K562 (cell line): ENCODE data around the gene BRSK1. TPM values are rescaled to one million over a fixed set of nuclear protein-coding genes. Genes with fewer than 3 reads are reported as not detected.
A peak's percentile ranks its signal among the peaks of the same experiment; 100 is the strongest.

Source experiments
- ATAC-seq: fragments of 200-7000 bp; cut with Tn5 transposase; 3 replicates; pipeline ENCODE4 v1.9.1; 2020; ENCODE audit warnings: moderate library complexity
- BruUV-seq: library from RNA; stranded (reverse); fragments of 400-500 nt; replicated peaks from 2 replicates; lab custom pipeline; 2021; lab: Mats Ljungman, UMichigan
- CTCF ChIA-PET: fragments of 300-600 bp; formaldehyde crosslinking; extraction: SDS; loops from one replicate; lab custom pipeline; 2021; ENCODE audit warnings: low intra/inter-chr PET ratio; lab: Yijun Ruan, JAX
- POLR2A ChIA-PET: fragments of 300-600, 350-650 bp; sonication (Branson Sonifier 250); formaldehyde crosslinking; extraction: SDS; loops from one replicate; lab custom pipeline; 2021; ENCODE audit warnings: antibody characterized with exemption, inconsistent platforms; lab: Yijun Ruan, JAX
- DNase-seq, 4 experiments: peaks; one replicate each; pipeline versions ENCODE4 v3.0.0 to v3.0.0-alpha.2; 2011 to 2018; ENCODE audit warnings: low spot score in 3 of 4, mixed read lengths in 3 of 4; ENCODE audit errors: extremely low read depth in 1 of 4
- FAIRE-seq: peaks from 2 replicates; lab custom pipeline; 2011; peaks lifted over from hg19 to GRCh38; lab: Jason Lieb, UNC
- H2AFZ ChIP-seq: 2 replicates; pipeline ENCODE4 v1.6.0; 2011; ENCODE audit warnings: low read depth, low read length, control low read depth, inconsistent platforms
- H3K27ac ChIP-seq: fragments of 200-600 bp; 3 replicates; pipeline ENCODE4 v1.8.0; 2011; ENCODE audit warnings: low read depth, mild to moderate bottlenecking, control low read depth, inconsistent platforms, low read length, moderate library complexity, mixed read lengths; ENCODE audit errors: extremely low read depth
- H3K27me3 ChIP-seq, 2 experiments: fragments of 300-600 bp in 1 of 2; 2 replicates in 1 of 2; 3 replicates in 1 of 2; pipeline versions ENCODE4 v1.6.0 to v1.8.0; 2011; ENCODE audit warnings: inconsistent platforms in 2 of 2, low read length in 2 of 2, mild to moderate bottlenecking in 1 of 2, mixed read lengths in 1 of 2, moderate library complexity in 1 of 2; ENCODE audit not compliant: control insufficient read depth in 2 of 2, insufficient read depth in 2 of 2
- H3K36me3 ChIP-seq: fragments of 300-600 bp; 3 replicates; pipeline ENCODE4 v1.8.0; 2011; ENCODE audit warnings: mild to moderate bottlenecking, low read length, inconsistent platforms; ENCODE audit not compliant: control insufficient read depth, insufficient read depth
- H3K4me1 ChIP-seq, 2 experiments: fragments of 200-600 bp in 1 of 2; replicated peaks in 1 of 2; 2 replicates in 1 of 2; 3 replicates in 1 of 2; pipeline versions ENCODE4 v1.5.1 to v1.8.0; 2011; ENCODE audit warnings: inconsistent platforms in 2 of 2, low read length in 2 of 2, mild to moderate bottlenecking in 1 of 2, mixed read lengths in 1 of 2, moderate library complexity in 1 of 2; ENCODE audit not compliant: control insufficient read depth in 2 of 2, insufficient read depth in 2 of 2
- H3K4me2 ChIP-seq: 2 replicates; pipeline ENCODE4 v1.6.1; 2011; ENCODE audit warnings: low read length, control low read depth, inconsistent platforms, mixed read lengths; ENCODE audit not compliant: insufficient read depth
- H3K4me3 ChIP-seq: fragments of 200-600 bp; sonication (generic), shearing (Covaris generic); 2 replicates; pipeline ENCODE4 v1.5.1; 2016; ENCODE audit warnings: control low read depth, inconsistent platforms
- H3K79me2 ChIP-seq: fragments of 200-600 bp; 3 replicates; pipeline ENCODE4 v1.8.0; 2011; ENCODE audit warnings: low read length, inconsistent platforms; ENCODE audit not compliant: control insufficient read depth, insufficient read depth
- H3K9ac ChIP-seq, 2 experiments: 2 replicates each; pipeline versions ENCODE4 v1.6.0 to v1.6.1; 2011; ENCODE audit warnings: low read depth in 2 of 2, low read length in 2 of 2, control low read depth in 1 of 2, inconsistent platforms in 1 of 2, mild to moderate bottlenecking in 1 of 2, mixed read lengths in 1 of 2; ENCODE audit not compliant: insufficient read depth in 1 of 2
- H3K9me1 ChIP-seq: one replicate; pipeline ENCODE4 v1.6.0; 2011; ENCODE audit warnings: inconsistent platforms, mild to moderate bottlenecking, low read length, moderate library complexity; ENCODE audit not compliant: control insufficient read depth, insufficient read depth
- H3K9me3 ChIP-seq: replicated peaks from 2 replicates; pipeline ENCODE4 v1.5.1; 2011; ENCODE audit warnings: low read depth, low read length, inconsistent platforms; ENCODE audit not compliant: control insufficient read depth, insufficient read depth
- H4K20me1 ChIP-seq: replicated peaks from 2 replicates; pipeline ENCODE4 v1.6.1; 2011; ENCODE audit warnings: low read length, inconsistent platforms, mixed read lengths; ENCODE audit not compliant: control insufficient read depth, insufficient read depth
- CSDE1 ChIP-seq, 2 experiments: fragments of 450-650 bp; IDR thresholded peaks; 2 replicates each; pipeline ENCODE4 v1.6.1; 2016; ENCODE audit warnings: mild to moderate bottlenecking in 1 of 2
- MCM2 ChIP-seq: fragments of 450-650 bp; IDR thresholded peaks from 2 replicates; pipeline ENCODE4 v1.6.1; 2017; ENCODE audit warnings: low read depth, mild to moderate bottlenecking
- MYNN ChIP-seq, 2 experiments: sonication (generic); formaldehyde crosslinking in 1 of 2; IDR thresholded peaks; 2 replicates each; pipeline versions ENCODE4 v1.5.0 to v1.6.1; 2016 to 2020; ENCODE audit warnings: antibody characterized with exemption in 1 of 2, missing genetic modification reagents in 1 of 2
- SMAD2 ChIP-seq: fragments of 150-350 bp; IDR thresholded peaks from 2 replicates; pipeline ENCODE4 v1.6.1; 2014; ENCODE audit warnings: low read depth, mild to moderate bottlenecking, low read length
- TSC22D4 ChIP-seq: fragments of 450-650 bp; IDR thresholded peaks from 2 replicates; pipeline ENCODE4 v1.6.1; 2016; ENCODE audit warnings: missing genetic modification characterization, missing biosample characterization, control low read depth
- XRCC3 ChIP-seq: fragments of 450-650 bp; IDR thresholded peaks from 2 replicates; pipeline ENCODE4 v1.6.1; 2017; ENCODE audit warnings: mild to moderate bottlenecking, moderate library complexity
- ZBTB8A ChIP-seq: fragments of 450-650 bp; IDR thresholded peaks from 2 replicates; pipeline ENCODE4 v1.6.1; 2018; ENCODE audit warnings: mild to moderate bottlenecking, moderate library complexity; ENCODE audit not compliant: partially characterized antibody
- ZNF77 ChIP-seq: fragments of 250-450 bp; sonication (Bioruptor Pico); IDR thresholded peaks from 2 replicates; pipeline ENCODE4 v1.5.0; 2020
- WGBS: fragments of 100-300 bp; shearing (Covaris generic); methylation state at CpG from one replicate; pipeline ENCODE4 v1.1.6; 2016; ENCODE audit warnings: low coverage, mixed read lengths; ENCODE audit not compliant: insufficient coverage; ENCODE audit errors: missing lambda C conversion rate; 5-methylcytosine and 5-hydroxymethylcytosine counted together
- in situ Hi-C: fragments of 300-500 bp; cut with MboI; formaldehyde crosslinking; loops from 4 replicates; pipeline ENCODE4 v1.15.0; 2018; ENCODE audit warnings: inconsistent platforms, mixed read lengths
- intact Hi-C: fragments of 100-400 bp; cut with micrococcal nuclease; formaldehyde crosslinking; loops from 2 replicates; pipeline ENCODE4 v1.14.2; 2022
- polyA plus RNA-seq, 8 experiments: library from polyadenylated mRNA; depleted of rRNA in 4 of 8; stranded (reverse) in 5 of 8; unstranded in 3 of 8; fragments of >200 nt; fragmentation: Nextera tagmentation in 2 of 8; fragmentation: Illumina TruSeq in 1 of 8; extraction: Ambion mirVana in 2 of 8; extraction: Trizol in 1 of 8; gene quantifications; 2 replicates each; pipeline versions ENCODE4 v1.2.1 to v1.2.3, GENCODE V29; 2011 to 2014; ENCODE audit warnings: inconsistent platforms in 1 of 8, missing spikeins in 1 of 8
- total RNA-seq, 7 experiments: library from RNA; depleted of rRNA in 6 of 7; stranded (reverse); fragments of >200 nt in 6 of 7; fragmentation: Illumina TruSeq in 2 of 7; extraction: Trizol in 2 of 7; gene quantifications; 2 replicates each; pipeline versions ENCODE4 v1.2.1 to v1.2.3, GENCODE V29; 2011 to 2021; ENCODE audit warnings: low replicate concordance in 1 of 7
- TF ChIP-seq, protein P1 (sequence below): fragments of 250-450 bp; sonication (Bioruptor Pico); IDR thresholded peaks from 2 replicates; pipeline ENCODE4 v1.8.0; 2022; ENCODE audit warnings: inconsistent platforms, mild to moderate bottlenecking, moderate library complexity, borderline replicate concordance
- TF ChIP-seq, protein P2 (sequence below): sonication (generic); formaldehyde crosslinking; IDR thresholded peaks from 2 replicates; pipeline ENCODE4 v1.8.0; 2022; ENCODE audit warnings: missing genetic modification reagents, mild to moderate bottlenecking, moderate library complexity, borderline replicate concordance
- TF ChIP-seq, protein P3 (sequence below), 2 experiments: fragments of 450-650 bp; IDR thresholded peaks; 2 replicates each; pipeline ENCODE4 v1.6.1; 2016; ENCODE audit warnings: mild to moderate bottlenecking in 2 of 2, borderline replicate concordance in 1 of 2, low read depth in 1 of 2, moderate library complexity in 1 of 2

The BRSK1 gene
- total and polyA plus RNA-seq, 9 of the 15 experiments (the other 6 are each of a cell fraction or from before 2014, with no cell fraction given) = 1.7 to 9.3 (median 3.8) TPM; not detected in 2

DNA sequence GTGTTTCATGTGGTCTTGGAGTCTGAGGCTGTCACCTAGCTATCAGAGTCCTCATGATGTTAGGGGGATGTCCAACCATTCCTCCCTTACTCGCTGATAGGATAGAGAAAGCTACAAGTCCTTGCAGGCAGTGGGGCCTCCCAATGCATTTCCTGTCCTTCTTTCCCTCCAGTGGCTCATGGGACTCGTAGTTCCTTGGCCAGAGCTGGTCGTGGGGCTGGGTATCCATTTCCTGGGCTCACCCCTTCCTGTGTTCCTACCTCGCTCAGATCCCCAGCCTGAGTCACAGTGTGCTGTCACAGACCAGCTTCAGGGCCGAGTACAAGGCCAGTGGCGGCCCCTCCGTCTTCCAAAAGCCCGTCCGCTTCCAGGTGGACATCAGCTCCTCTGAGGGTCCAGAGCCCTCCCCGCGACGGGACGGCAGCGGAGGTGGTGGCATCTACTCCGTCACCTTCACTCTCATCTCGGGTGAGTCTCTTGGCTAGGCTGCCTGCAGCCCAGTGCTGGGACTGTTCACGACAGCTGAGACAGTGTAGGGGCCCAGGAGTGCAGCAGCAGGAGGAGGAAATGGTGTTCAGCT is 22.3 kb downstream of the BRSK1 start:
- Histone ChIP-seq H4K20me1 (no peaks in the 10 kb centered on the region), H3K27me3 (no peaks in the 10 kb centered on the region), H3K4me1 (peaks cover 5 to 49% of the 10 kb centered on the region in 2 experiments; a peak in 4 of 5 replicates), H3K4me3 (no peak overlapping the region), H3K27ac (no peak overlapping the region), H3K9me1 (no peaks in the 10 kb centered on the region), H3K9ac (peak overlapping the region in 1 of 2 experiments; percentile 78; a peak in 1 of 4 replicates), H3K79me2 (no peaks in the 10 kb centered on the region), H3K36me3 (peaks cover 5% of the 10 kb centered on the region; the same call in 1 of the 3 replicates), H2AFZ (peak overlapping the region; percentile 49; the same call in 1 of the 2 replicates), H3K9me3 (no peaks in the 10 kb centered on the region; the same call in 1 of the 2 replicates), H3K4me2 (no peak overlapping the region)
- WGBS = 76% methylated on average over 15 of the region's 17 CpGs
- no TSS peak for BruUV-seq
- in situ Hi-C loops = no loop called here
- intact Hi-C loops = no loop called here
- POLR2A ChIA-PET = interaction anchor here (1.0 to 1.1 kb wide), 2 partner anchors 12 to 102 kb away, joined by 3 read pairs; partner anchors contain the start of gene UBE2S
- CTCF ChIA-PET = no interaction called here
- ATAC-seq = peak; percentile 7; the same call in 2 of the 3 replicates
- DNase-seq = no peak
- FAIRE-seq = no peak
- TF ChIP-seq TSC22D4 (tag) (no peak), CSDE1 (IDR thresholded peaks at IDR 0.05) (no peak), MYNN (IDR thresholded peaks at IDR 0.05) (no peak), MYNN (CRISPR knock-in tag; IDR thresholded peaks at IDR 0.05) (no peak), MCM2 (no peak), XRCC3 (no peak), ZBTB8A (no peak), SMAD2 (no peak), ZNF77 (CRISPR knock-in tag) (no peak)
- TF ChIP-seq, protein P1, sequence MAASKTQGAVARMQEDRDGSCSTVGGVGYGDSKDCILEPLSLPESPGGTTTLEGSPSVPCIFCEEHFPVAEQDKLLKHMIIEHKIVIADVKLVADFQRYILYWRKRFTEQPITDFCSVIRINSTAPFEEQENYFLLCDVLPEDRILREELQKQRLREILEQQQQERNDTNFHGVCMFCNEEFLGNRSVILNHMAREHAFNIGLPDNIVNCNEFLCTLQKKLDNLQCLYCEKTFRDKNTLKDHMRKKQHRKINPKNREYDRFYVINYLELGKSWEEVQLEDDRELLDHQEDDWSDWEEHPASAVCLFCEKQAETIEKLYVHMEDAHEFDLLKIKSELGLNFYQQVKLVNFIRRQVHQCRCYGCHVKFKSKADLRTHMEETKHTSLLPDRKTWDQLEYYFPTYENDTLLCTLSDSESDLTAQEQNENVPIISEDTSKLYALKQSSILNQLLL (CRISPR knock-in tag) = no peak
- TF ChIP-seq, protein P2, sequence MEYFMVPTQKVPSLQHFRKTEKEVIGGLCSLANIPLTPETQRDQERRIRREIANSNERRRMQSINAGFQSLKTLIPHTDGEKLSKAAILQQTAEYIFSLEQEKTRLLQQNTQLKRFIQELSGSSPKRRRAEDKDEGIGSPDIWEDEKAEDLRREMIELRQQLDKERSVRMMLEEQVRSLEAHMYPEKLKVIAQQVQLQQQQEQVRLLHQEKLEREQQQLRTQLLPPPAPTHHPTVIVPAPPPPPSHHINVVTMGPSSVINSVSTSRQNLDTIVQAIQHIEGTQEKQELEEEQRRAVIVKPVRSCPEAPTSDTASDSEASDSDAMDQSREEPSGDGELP (CRISPR knock-in tag) = 0 out of 2 replicates have a peak, but pooled peaks have one; percentile 9
- TF ChIP-seq, protein P3, sequence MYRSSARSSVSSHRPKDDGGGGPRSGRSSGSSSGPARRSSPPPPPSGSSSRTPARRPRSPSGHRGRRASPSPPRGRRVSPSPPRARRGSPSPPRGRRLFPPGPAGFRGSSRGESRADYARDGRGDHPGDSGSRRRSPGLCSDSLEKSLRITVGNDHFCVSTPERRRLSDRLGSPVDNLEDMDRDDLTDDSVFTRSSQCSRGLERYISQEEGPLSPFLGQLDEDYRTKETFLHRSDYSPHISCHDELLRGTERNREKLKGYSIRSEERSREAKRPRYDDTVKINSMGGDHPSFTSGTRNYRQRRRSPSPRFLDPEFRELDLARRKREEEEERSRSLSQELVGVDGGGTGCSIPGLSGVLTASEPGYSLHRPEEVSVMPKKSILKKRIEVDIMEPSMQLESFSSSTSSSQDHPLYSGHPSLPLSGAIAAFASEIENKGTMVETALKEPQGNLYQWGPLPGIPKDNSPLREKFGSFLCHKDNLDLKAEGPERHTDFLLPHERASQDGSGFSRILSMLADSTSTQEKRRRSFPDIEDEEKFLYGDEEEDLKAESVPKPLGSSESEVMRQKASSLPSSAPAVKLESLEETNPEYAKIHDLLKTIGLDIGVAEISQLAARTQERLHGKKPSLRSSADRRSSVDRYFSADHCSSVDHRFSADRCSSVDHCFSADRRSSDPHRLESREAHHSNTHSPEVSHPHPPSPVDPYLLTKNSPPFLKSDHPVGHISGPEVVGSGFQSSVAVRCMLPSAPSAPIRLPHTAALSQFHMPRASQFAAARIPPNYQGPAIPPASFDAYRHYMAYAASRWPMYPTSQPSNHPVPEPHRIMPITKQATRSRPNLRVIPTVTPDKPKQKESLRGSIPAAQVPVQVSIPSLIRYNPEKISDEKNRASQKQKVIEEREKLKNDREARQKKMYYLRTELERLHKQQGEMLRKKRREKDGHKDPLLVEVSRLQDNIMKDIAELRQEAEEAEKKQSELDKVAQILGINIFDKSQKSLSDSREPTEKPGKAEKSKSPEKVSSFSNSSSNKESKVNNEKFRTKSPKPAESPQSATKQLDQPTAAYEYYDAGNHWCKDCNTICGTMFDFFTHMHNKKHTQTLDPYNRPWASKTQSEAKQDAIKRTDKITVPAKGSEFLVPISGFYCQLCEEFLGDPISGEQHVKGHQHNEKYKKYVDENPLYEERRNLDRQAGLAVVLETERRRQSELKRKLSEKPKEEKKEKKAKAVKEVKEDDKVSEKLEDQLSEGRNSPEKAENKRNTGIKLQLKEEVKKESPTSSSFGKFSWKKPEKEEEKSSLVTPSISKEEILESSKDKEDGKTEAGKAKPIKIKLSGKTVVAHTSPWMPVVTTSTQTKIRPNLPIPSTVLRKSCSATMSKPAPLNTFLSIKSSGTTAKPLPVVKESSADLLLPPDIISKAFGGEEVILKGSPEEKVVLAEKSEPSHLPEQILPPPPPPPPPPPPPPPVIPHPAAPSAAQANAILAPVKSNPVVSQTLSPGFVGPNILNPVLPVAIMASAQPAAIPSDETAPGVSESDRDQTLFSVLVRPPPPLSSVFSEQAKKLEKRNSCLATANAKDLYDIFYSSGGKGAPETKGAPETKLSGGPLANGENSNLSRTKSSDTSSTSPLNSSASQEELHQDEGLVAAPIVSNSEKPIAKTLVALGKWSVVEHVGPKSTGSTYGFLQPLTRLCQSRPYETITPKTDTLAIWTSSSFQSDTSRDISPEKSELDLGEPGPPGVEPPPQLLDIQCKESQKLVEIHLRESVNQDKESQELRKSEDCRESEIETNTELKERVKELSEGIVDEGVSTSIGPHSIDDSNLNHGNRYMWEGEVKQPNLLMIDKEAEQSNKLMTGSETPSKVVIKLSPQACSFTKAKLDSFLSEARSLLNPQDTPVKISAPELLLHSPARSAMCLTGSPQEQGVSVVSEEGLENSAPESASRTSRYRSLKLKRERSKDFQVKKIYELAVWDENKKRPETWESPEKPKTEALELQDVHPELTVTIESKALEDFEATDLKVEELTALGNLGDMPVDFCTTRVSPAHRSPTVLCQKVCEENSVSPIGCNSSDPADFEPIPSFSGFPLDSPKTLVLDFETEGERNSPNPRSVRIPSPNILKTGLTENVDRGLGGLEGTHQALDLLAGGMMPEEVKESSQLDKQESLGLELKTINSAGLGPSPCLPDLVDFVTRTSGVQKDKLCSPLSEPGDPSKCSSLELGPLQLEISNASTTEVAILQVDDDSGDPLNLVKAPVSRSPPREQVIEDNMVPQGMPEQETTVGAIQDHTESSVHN (IDR thresholded peaks at IDR 0.05; ENCODE audit: borderline replicate concordance in 1 of 2, low read depth in 1 of 2) = no peak
